Pancreas (tissue), 10 donors: Measurements from ENCODE around the gene ADORA2A. TPM values are rescaled to one million over a fixed set of nuclear protein-coding genes. Genes with fewer than 3 reads are reported as not detected.

Source experiments
- ATAC-seq, 4 donors: fragments of 200-7000 bp; cut with Tn5 transposase; one replicate each; pipeline versions ENCODE4 v1.8.0 to v1.9.1; 2020; ENCODE audit warnings: mild to moderate bottlenecking in 4 of 4, moderate library complexity in 4 of 4
- DNase-seq, 6 donors: peaks; one replicate each; pipeline ENCODE4 v3.0.0-alpha.2; 2020
- FAIRE-seq: peaks from 2 replicates; lab custom pipeline; 2012; peaks lifted over from hg19 to GRCh38; lab: Jason Lieb, UNC
- H3K27ac ChIP-seq, 4 donors: fragments of 200-600 bp; sonication (generic); 1 replicate in 3 of 4; 2 replicates in 1 of 4; pipeline versions ENCODE4 v1.5.0 to v1.8.0; 2020
- H3K27me3 ChIP-seq, 4 donors: fragments of 200-600 bp; one replicate each; pipeline ENCODE4 v1.8.0; 2021
- H3K36me3 ChIP-seq, 3 donors: fragments of 200-600 bp; sonication (generic) in 1 of 3; one replicate each; pipeline versions ENCODE4 v1.5.0 to v1.8.0; 2020 to 2021
- H3K4me1 ChIP-seq, 3 donors: fragments of 200-600 bp; one replicate each; pipeline ENCODE4 v1.8.0; 2021
- H3K4me3 ChIP-seq, 4 donors: fragments of 200-600 bp; sonication (generic) in 2 of 4; one replicate each; pipeline versions ENCODE4 v1.5.0 to v1.8.0; 2020 to 2021
- H3K9me3 ChIP-seq, 4 donors: fragments of 200-600 bp; one replicate each; pipeline ENCODE4 v1.8.0; 2021
- CTCF ChIP-seq, 4 donors: fragments of 200-600 bp; sonication (generic) in 3 of 4; IDR thresholded peaks; one replicate each; pipeline versions ENCODE4 v1.5.0 to v1.8.0; 2021; ENCODE audit warnings: antibody characterized with exemption in 4 of 4
- WGBS, 2 donors: extraction: QIAGEN DNeasy Blood & Tissue Kit; methylation state at CpG; one replicate each; pipeline ENCODE4 v1.1.7; 2013; 5-methylcytosine and 5-hydroxymethylcytosine counted together
- intact Hi-C, 3 donors: fragments of 100-400 bp; cut with DNase I; formaldehyde crosslinking; loops; one replicate each; pipeline versions ENCODE4 v1.11.1 to v1.14.2; 2022
- polyA plus RNA-seq, 2 donors: library from polyadenylated mRNA; stranded (reverse); fragments of 200-250 nt; gene quantifications; one replicate each; pipeline ENCODE4 v1.2.3, GENCODE V29; 2013
- total RNA-seq, 6 donors: library from RNA; stranded (reverse); fragmentation: NEBNext Ultra II Directional in 4 of 6; extraction: Animal tissue kit (Norgen Biotek cat#: 25700) in 4 of 6; gene quantifications; one replicate each; pipeline versions ENCODE4 v1.2.1 to v1.2.4, GENCODE V29; 2021 to 2023
- donor health status: healthy with polysubstance abuse.
- donor health status: DM: no; HTN: no; CAD: no; lungs with moderate emphysema.
- donor health status: DM: no; HTN: no; CAD: no.
- donor health status: control.
- donor health status: control.
- donor health status: Bipolar disorder and iron deficiency.
- donor health status: DM: yes; HTN: yes; CAD: no.
- donor health status: DM: no; HTN: no; CAD: no.
- donor health status: DM: no; HTN: no; CAD: no.
- donor health status: DM: yes; HTN: yes; CAD: no.

ADORA2A gene
- total RNA-seq (1 to 10 TPM in 4 of 6 donors, under 1 TPM in 2; 0.85 to 2.7 (median 1.3) TPM), polyA plus RNA-seq (10 to 100 TPM in 1 of 2 donors, 1 to 10 TPM in 1; 3.6 to 10.4 TPM)

DNA sequence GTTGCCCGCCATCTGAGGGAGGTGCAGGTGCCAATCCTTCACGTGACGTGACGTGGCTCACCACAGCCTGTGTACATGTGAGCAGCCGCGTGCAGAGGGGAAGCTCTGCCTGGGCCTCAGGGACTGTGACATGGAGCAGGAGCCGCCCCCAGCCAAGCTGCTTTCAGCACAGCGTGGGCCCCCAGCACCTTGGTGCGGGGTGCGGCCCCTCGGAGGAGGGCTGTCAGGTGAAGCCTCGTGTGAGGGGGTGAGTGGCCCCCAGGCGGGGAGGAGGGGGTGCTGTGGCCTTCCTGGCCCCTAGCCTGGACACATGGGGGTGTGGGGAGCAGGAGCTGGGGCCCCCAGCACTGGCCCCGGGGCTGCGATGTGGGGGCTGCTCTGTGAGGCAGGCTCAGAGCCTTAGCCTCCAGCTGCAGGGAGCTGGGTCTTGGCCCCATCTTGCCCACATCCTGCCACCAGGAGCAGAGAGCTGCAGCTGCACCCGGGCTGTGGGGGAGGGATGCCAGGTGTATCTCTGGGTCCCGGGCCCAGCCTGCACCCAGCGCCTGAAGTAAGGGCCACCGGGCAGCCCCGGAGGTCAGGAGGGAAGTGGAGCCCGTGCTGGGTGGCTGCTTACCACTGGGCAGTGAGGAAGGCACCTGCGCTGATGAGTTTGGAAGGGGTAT is at the start of gene ADORA2A:
Gene ADORA2A, plus strand, starts transcription at position 100 of the 665 bp plus-strand sequence. CDS start 5,806 bp downstream, outside the sequence.
- Histone ChIP-seq H3K4me1 (no peaks in the 10 kb centered on the region), H3K27ac (no peak within 1 kb of the TSS), H3K9me3 (no peaks in the 10 kb centered on the region), H3K4me3 (no peak within 1 kb of the TSS), H3K27me3 (no peaks in the 10 kb centered on the region), H3K36me3 (no peaks in the 10 kb centered on the region)
- WGBS, 2 donors, result 82 to 86% methylated on average over 21 to 22 of the region's 22 CpGs
- ATAC-seq, result no peak
- DNase-seq, result peak in 2 of 6 donors; percentile 56 to 67
- intact Hi-C loops, result loop anchor here in 1 of 3 donors (5.0 kb wide), 1 partner anchor 90 kb away; no protein-coding TSS in a partner anchor
- TF ChIP-seq CTCF (IDR thresholded peaks at IDR 0.05), result no peak
- FAIRE-seq, result no peak

- Histone ChIP-seq H3K36me3 (peaks cover 4 to 9% (median 5%) of the 10 kb centered on the region in 3 donors), H3K9me3 (no peaks in the 10 kb centered on the region), H3K4me3 (no peak overlapping the region), H3K27me3 (no peaks in the 10 kb centered on the region), H3K4me1 (no peaks in the 10 kb centered on the region), H3K27ac (no peak overlapping the region)
- WGBS, 2 donors, result 84 to 91% methylated on average over 2 of the region's 2 CpGs
- no peak for FAIRE-seq
- intact Hi-C loops, result no loop called here
- no peak for ATAC-seq
- TF ChIP-seq CTCF (IDR thresholded peaks at IDR 0.05), result no peak
- no peak for DNase-seq
Observed at GRCh38 chr22:24379536-24379935, 47.9 kb upstream of the ADORA2A start.

DNA sequence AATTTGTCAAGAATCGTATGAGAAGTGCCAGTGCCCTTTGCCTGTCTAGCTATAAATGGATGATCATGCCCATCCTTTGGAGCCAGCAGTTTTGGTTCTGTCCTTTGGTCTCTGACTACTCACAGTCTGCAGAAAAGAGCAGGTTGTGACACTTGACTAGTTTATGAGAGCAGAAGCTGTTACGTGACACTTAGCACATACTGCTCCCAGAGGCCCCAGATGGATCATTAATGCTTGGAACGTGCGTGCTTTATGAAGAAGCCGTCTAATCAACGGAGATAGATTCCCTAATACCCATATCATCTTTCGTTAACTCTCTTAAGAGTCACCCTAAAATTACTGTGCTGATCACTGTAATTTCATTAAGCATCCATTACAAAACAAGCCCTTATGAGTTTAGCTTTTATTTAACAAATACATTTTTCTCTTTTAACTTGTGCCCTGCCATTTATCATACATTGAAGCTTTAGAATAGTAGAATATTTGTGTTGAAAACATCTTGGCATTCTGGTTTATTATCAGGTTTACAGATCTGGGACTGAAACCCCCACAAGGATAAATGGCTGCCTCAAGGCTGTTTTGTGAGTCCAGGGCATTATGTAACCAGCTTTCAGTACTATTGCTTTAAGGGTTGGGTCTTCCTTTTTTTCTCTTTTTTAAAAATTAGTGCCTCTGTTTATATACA is 47.0 kb upstream of the ADORA2A start:
- ATAC-seq, result peak in 2 of 4 donors; percentile 44 to 65
- FAIRE-seq, result no peak
- TF ChIP-seq CTCF (IDR thresholded peaks at IDR 0.05), result no peak
- intact Hi-C loops, result no loop called here
- Histone ChIP-seq H3K27me3 (no peaks in the 10 kb centered on the region), H3K4me1 (no peaks in the 10 kb centered on the region), H3K36me3 (peaks cover 1 to 9% (median 5%) of the 10 kb centered on the region in 3 donors), H3K9me3 (no peaks in the 10 kb centered on the region), H3K4me3 (no peak overlapping the region), H3K27ac (no peak overlapping the region)
- DNase-seq, result no peak
- 83 to 85% methylated on average over 7 of the region's 7 CpGs for WGBS, 2 donors

- FAIRE-seq (no peak), DNase-seq (no peak), ATAC-seq (no peak)
- no peak overlapping the region for H3K4me3 ChIP-seq
- no peaks in the 10 kb centered on the region for H3K4me1 ChIP-seq
- no peak overlapping the region for H3K27ac ChIP-seq
- no peak for TF ChIP-seq CTCF (IDR thresholded peaks at IDR 0.05)
- intact Hi-C loops, result no loop called here
- H3K36me3 ChIP-seq, result peaks cover 0 to 9% (median 5%) of the 10 kb centered on the region in 3 donors
- H3K9me3 ChIP-seq, result no peaks in the 10 kb centered on the region
- no peaks in the 10 kb centered on the region for H3K27me3 ChIP-seq
- WGBS, 2 donors, result 84 to 87% methylated on average over 1 of the region's 1 CpG
Observed at GRCh38 chr22:24380905-24381230, 46.5 kb upstream of the ADORA2A start.

- Histone ChIP-seq H3K9me3 (no peaks in the 10 kb centered on the region), H3K27ac (no peak overlapping the region), H3K27me3 (no peaks in the 10 kb centered on the region), H3K4me3 (no peak overlapping the region), H3K4me1 (no peaks in the 10 kb centered on the region), H3K36me3 (peaks cover 0 to 9% (median 0%) of the 10 kb centered on the region in 3 donors)
- no peak for TF ChIP-seq CTCF (IDR thresholded peaks at IDR 0.05)
- DNase-seq, result no peak
- FAIRE-seq, result no peak
- WGBS, 2 donors, result 86 to 94% methylated on average over 2 of the region's 2 CpGs
- intact Hi-C loops, result no loop called here
- ATAC-seq, result no peak
Observed at GRCh38 chr22:24383061-24383460, 44.3 kb upstream of the ADORA2A start.
